HG03108 (cell line): ENCODE measurements around the gene S100A8.
"Not testable (repeated sequence)": the region's sequence is repeated elsewhere in the genome, so short reads cannot be mapped to it uniquely, and the experiment has no call there.

ENCODE experiments used
- ATAC-seq: cut with Tn5 transposase; IDR thresholded peaks from one replicate; pipeline ENCODE4 v1.9.1; 2021; ENCODE audit warnings: moderate library complexity; ENCODE audit not compliant: unreplicated experiment

S100A8 gene

DNA sequence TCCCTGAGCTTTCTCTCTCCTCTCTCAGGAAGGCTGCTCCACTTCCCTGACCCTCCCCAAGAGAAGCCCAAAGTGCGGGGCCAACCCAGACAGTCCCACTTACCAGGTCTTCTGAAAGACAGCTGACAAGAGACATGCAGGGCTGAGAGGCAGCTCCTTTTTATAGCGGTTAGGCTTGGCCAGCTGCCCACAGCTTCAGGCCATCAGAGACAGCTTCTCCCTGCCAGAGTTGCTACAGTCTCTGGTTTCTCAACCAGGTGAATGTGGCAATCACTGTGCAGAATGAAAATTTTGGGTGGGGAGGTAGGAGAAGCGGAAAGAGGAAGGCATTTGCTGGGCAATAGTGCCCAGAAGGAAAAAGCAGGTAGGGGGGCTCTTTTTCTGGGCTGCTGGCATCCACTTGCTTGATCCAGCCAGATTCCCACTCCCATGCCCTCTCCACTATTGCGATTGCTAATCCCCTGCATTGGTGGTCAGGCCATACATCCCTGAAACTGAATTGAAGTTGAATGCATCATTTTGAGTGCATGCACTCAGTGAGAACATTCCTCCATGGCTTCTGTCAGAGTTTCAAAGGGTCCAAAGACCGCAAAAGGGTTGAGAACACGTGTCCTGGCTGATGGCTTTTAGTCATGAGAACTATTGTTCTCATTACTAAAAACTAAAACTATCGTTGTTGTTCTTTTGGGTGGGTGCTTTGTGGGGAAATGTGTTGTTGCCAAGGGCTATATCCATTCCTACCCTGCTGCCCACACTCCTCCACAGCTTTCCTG lies at the start of gene S100A8:
Gene S100A8, minus strand, starts transcription at position 136 of the 773 bp plus-strand sequence. CDS start 538 bp downstream, outside the sequence.
- ATAC-seq = no peak

DNA sequence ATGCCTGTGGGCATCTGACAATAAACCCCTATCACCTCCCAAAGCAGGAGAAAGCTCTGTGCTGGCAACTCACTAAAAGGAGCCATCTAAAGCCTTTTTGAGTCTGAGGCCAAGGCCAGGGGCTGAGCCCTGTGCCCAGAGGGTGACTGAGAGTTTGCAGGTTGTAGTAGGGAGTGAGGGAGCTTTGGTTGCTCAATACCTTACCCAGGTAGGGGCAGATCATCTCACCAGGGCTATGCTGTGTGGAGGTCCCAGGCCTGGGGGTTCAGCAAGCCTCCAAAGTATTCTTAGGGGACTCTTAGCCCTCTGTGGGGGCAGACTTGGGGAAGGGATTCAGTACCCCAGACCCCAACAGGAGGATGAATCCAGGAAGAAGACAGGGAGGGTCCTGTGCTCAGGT lies 48.4 kb upstream of the S100A8 start:
- no peak for ATAC-seq

DNA sequence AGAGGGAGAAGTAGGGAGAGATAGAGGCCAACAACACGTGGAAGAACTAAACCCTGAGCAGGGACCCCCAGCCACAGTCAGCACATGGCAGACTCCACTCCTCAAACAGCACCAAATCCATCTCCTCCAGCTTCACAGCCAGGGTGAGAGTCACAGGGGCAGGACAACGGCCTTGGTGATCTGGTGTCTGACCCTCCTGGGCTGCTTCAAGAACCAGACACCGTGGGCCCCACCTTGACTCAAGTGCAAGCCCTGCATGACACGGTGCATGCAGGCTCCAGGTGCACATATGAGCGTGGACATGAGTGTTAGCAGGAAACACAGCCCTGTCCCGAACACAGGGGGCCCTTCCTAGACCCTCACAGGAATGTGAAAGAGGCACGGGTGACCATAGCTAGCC lies 47.7 kb upstream of the S100A8 start:
- ATAC-seq = no peak

DNA sequence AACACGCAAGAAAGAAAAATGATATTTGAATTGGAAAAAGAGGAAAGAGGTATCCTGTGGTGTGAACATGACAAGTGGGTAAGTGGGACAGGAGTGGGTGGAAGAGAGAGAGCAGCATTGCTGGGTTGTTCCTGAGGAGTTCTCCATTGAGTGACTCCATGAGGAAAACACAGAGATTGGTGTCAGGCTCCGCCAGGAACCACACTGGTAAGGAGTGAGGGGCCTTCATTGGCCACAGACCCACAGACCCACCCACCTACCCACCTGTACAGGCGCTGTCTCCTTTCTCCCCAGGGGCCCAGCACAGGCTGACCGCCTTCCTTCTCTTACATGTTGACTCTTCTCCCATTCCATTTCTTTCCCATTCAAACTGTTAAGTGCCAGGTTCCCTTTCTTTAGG lies 46.4 kb upstream of the S100A8 start:
- no peak for ATAC-seq

DNA sequence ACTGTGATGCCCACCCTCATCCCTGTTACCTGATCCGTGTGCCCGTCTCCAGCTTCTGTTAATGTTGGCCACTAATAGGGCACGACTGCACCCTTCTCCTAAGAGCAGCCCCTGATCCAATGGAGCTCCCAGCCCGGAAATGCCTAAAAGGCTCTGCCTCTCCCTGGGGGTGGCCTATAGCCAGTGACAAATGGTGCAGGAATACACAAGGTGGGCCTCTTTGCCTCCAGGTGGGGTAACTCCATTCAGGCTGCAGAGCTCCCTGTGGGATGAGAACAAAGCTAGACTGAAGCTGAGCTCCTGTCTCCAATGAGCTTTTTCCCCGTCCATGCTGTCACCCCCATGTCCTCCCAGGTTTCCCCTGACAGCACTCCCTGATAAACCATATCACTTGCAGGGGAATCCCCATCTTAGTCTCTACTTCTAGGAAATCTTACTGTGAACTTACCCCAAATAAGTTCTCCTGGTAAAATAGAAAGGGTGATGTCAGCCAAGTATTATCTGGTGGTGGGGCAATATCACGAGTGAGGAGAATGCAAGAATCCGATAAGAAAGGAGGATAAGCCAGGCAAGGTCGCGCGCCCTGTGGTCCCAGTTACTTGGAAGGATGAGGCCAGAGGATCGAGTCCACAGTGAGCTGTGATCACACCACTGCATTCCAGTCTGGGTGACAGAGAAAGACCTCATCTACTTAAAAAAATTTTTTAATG lies 44.0 kb upstream of the S100A8 start:
- no peak for ATAC-seq

DNA sequence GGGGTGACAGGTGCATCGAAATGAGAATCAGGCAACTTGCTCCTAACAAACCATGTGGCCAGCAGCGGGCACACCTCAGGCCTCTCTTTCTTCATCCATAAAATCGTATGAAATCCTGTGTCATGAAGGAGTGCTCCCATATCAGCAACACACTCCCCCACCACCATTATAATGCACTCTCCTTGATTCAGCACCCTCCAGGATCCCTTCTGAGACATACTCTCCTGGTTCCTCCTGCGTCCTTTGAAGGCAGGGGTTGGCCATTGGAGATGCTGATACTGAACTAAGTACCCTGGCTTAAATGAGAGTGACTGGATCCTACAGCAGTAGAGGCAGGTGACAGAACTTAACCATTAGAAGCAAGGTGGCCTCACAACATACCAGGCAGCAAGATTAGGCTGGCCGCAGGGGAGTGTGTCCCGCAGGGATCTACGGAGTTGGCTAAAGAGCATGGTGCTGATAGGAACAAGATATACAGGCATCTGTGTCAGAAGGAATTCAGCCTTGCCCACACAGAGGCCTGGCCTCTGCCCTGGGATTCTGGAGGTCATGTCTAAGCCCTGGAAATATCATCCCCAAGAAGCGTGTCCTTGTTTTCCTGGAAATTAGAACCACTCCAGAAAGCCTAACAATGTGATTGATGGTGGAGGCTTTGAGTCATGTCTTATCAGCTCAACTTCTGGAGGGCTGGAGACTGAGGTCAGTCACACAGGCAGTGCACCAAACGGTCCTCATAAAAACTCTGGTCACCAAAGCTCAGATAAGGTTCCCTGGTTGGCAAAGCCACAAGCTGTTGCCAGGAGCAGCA lies 42.2 kb upstream of the S100A8 start:
- ATAC-seq = no peak

DNA sequence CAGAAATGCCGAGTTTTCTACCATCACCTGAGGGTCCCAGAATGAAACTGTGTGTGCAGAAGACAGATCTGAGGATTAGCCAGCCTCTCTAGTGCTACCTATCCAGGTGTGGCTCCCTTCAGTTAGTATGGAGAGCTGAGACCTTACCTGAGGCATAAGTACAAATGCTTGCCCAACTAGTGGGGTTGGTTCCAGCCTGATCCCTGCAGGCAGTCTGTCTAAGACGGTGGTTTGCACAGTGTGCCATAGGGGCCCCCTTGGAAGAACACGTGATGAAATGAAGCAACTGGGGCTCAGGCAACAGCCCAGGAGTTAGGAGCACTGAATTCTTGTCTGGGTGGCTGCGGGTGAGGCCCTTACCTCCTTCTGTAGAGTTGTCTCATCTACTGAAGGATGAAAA lies 41.1 kb upstream of the S100A8 start:
- no peak for ATAC-seq

DNA sequence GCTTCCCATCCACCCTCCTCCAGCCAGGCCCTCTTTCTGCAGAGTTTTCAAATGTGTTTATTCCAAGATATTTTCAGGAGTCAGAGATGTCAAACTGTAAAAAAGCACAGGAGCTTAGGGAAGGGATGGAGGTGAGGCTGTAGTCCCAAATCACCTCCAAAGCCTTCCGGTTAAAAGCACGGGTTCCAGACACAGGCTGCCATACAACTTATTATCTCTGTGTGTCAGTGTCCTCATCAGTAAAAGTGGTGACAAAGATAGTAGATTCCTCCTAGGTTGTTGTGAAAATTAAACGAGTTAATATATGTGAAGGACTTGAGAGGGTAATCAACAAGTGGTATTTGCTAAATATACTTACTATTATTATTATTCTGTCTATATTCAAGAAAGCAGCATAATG lies 40.6 kb upstream of the S100A8 start:
- no peak for ATAC-seq

DNA sequence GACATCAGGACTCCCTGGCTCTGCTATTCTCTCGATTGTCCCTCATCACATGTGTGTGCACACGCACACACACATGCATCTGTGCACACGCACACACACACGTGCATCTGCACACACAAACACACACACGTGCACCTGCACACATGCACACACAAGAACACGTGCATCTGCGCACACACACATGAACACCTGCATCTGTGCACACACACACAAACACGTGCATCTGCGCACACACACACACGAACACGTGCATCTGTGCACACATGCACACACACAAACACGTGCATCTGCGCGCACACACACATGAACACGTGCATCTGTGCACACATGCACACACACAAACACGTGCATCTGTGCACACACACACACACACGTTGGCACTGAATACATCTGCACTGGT lies 40.1 kb upstream of the S100A8 start:
- no peak for ATAC-seq

DNA sequence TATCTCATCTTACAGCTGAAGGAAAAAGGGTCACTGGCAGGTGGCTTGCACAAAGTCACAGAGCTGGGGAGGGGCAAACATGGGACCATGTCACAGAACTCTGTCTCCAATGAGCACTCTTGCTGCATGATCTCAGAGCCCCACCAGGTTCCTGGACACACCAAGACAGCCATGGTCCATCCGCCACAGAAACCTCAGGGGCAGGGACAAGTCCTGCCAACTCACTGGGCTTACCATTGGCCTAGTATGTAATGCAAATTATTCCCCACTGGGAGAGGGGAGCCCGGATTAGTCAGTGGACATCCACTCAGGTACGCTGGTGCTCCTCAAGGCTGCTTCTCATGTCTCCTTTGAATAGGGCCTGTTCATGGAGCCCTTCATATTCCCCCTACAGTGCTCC lies 39.7 kb upstream of the S100A8 start:
- no peak for ATAC-seq

DNA sequence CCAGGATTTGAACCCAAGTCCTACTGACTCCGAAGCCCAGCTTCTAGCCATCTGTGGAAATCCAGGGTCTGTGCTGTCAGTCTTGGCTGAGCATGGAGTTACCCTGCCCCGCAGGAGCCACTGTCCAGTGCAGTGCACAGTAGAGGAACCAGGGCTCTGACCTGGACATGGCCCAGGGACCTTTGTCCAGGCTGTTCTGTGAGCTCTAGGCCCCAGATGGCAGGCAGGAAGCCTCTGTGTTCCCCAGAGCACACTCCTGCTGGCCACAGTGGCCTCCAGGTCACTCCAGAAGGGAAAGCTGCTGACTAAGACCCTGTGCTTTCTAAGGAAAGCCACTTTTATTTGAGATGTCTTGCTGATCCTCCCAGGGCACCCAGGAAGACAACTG lies 39.3 kb upstream of the S100A8 start:
- no peak for ATAC-seq

DNA sequence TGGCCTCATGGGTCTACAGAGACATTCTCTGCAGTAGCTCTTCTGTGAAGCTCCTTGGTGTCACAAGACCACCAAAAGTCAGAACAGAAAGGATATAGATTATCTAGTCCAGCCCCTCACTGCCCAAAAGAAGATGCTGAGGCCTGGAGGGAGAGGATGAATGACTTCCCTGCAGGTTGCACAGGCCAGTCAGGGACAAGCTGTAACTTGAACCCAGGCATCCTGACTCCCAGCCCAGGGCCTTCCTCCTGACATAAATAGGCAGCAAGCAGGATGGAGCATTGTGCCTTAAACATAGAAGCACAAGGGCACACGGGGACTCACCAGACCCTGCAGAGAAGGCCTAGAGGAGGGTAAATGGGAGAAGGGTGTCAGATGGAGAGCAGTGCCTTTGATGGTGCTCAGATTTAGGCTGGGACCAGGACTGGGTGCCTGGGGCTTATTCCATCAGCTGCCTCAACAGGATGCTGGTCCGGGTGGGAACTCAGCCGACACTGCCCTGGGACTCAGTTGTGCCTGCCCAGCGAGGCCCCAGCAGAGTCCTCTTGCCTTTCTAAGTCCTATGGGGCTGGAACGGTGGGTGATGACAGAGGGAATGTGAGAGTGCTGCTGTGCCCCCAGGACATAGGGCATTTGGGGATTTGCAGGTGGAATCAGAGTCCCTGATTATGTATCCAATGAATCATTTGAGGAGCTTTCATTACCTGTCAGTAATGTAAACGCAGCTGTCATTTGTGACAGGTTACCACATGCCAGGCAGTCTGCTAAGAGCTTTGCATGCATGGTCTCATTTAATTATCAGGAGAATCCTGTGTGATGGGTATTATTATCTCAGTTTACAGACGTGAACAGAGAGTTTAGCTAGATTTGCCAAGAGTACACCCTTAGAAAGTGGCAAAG lies 38.6 kb upstream of the S100A8 start:
- ATAC-seq = no peak

DNA sequence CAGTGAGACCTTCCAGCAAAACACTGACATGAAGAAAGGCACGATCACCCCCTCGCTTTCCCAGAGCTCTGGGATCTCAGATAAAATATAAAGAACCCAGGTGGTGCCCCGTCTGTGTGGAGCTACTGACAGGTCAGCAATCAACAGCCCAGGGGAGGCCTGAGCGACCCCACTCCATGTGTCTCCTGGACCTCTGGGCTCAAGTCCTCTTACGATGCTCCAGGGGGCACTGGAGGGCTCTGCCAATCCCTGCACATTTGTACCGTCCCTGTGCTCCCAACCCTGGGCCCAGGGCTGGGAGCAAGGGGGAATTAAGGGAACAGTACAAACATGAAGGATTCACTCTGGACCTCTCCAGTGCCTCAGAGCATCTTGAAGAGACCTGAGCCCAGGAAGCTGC lies 37.9 kb upstream of the S100A8 start:
- ATAC-seq = no peak

DNA sequence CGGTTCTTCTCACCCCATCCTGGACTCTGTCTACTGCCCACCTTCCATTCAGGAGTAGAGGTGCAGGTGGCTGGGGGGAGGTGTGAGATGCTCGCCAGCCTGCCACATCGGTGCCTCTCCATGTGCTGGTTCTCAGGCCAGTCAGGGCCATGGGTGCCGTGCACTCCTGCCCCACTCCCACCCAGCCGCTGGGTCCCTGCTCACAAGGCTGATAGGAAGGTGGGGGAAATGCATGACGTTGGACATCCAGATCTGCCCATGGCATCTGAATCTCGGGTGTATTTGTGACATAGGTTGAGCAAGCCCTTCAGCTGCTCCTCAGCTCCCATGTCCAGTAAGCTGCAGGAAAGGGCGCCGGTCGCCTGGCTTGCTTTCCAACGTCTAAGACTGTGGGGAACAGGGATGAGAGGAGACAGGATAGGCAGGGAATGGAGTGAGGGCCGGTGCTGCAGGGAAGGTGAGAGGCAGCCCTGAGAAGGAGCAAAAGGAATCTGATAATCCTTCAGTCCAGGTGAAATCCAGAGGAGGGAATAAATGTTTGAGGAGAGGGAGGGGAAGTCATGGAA lies 37.3 kb upstream of the S100A8 start:
- ATAC-seq = no peak

DNA sequence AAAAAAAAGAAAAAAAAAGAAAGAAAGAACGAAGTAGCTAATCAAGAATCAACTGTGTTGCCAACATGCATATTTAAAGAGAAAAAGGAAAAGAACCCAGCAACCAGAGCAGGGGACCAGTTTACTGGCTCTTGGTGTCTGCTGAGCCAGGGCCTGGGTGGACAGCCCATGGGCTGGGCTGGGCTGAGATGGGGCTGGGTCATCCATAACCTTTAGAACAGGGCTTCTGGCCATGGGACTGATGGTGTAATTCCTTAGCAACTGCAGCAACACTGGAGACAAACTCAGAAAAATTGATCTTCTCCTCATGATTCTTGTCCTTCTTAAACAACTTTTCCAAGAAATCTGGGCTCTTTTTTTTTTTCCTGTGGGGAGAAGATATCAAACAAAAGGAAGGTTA lies 35.9 kb upstream of the S100A8 start:
- ATAC-seq = no peak

DNA sequence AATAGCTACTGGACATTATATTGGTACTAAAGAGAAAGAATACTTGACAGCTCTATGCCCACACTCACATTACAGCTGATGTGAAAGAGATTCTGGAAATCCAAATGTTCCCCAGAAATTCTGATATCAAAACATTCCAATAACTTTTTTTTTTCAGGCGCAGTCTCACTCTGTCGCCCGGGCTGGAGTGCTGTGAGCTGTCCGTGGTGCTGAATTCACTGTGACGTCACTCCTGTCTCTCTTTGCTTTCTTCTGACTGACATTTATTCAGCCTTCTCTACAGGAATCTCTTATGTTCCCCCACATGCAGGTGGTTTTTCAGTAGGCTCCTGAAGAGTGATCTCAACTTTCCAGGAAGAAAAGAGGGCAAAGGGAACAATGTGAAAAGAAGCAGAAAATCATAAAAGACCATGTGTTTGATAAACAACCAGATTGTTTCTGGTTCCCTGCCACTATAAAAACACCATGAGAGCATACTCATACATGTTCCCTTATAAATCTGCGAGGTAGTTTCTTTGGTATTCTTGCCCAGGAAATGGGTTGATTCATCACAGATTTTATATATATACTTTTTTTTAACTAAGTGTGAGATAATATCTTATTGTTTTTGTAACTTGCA lies 31.7 kb upstream of the S100A8 start:
- no peak for ATAC-seq

DNA sequence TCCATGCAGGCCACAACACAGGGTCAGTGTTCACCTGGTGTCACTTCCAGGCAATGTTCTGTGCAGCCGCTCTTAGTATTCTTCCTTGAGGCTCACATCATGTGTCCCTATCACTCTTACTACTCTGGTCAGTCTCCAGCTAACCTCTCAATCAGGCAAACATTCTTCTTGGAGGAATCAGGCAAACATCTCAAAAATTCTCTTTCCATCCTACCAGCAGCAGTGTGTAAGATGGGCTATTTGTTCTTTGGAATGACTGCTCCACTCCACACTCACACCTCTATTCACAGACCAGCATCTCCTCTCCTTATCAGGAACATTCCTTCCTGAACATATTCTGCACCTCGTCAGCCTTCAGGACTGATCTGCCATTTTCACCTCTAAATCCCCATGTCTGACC lies 29.4 kb upstream of the S100A8 start:
- no peak for ATAC-seq

DNA sequence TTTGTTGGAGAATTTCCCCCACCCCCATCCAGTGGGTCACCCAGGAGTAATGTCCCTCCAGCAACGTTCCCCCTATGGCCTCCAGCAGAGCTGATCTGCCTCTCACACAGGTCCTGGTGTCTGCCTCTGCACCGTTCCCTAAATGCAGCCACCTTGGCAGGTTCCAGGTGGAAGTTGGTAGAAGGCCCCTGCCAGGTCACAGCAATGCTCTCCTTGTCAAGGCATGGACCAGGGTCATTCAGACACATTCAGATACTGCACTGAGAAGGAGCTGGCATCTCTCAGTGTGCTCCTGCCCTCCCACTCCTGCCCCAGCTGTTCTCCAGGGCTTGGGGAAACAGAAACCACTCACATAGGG lies 28.5 kb upstream of the S100A8 start:
- not testable (repeated sequence) for ATAC-seq

DNA sequence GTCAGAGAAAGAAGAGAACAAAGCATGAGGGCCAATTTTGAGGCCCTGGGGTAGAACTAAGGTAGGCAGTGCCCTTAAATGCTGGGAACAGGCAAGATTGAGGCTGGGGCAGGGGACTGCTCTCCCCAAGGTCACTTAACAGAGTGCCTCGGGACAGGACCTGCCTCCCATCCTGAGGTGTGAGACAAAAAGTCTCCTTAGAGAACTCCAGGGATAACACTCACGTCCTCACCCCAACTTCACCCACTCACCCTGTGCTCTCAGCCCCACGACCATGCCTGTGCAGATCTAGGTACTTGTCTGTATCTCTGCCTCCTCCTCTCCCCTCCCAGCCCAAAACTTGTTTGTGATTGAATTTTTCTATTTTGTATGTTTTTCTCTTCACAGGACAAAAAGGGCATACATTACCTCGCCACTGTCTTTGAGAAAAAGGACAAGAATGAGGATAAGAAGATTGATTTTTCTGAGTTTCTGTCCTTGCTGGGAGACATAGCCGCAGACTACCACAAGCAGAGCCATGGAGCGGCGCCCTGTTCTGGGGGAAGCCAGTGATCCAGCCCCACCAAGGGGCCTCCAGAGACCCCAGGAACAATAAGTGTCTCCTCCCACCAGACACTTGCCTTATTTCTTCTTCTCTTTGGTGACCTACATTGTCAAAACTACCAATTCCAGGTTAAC lies 28.0 kb upstream of the S100A8 start:
- not testable (repeated sequence) for ATAC-seq
